GM12891 (cell line): ENCODE results near the gene PTPN13.

Source experiments
- POLR2A ChIP-seq: IDR thresholded peaks from 2 replicates; pipeline ENCODE4 v1.6.1; 2011; ENCODE audit warnings: low read depth, low read length, control low read depth
- POLR2AphosphoS5 ChIP-seq: IDR thresholded peaks from 2 replicates; pipeline ENCODE4 v1.6.1; 2011; ENCODE audit warnings: low read depth, low read length, control low read depth
- POU2F2 ChIP-seq: IDR thresholded peaks from 2 replicates; pipeline ENCODE4 v1.6.1; 2011; ENCODE audit warnings: low read depth, mild to moderate bottlenecking, control low read depth, low read length, moderate library complexity
- SPI1 ChIP-seq: IDR thresholded peaks from 2 replicates; pipeline ENCODE4 v1.6.1; 2011; ENCODE audit warnings: low read depth, low read length, control low read depth
- TAF1 ChIP-seq: IDR thresholded peaks from 2 replicates; pipeline ENCODE4 v1.6.1; 2011; ENCODE audit warnings: low read depth, low read length, control low read depth

DNA sequence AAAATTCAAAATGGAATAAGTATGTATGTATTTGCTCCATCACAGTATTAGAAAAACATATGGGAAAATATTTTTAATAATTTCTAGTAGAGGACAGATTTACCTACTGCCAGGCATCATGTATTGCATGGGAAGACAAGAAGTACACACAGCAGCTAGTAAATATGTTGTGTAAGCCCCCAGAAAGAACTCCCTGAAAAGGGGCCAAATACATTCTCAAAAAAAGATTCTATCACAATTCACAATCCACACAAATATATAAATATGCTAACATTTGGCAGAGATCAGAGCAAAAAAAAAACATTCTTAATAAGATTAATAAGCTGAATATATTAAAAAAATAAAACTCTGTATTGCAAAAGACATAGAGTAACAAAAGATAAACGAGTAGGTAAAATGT, 227.0 kb downstream of the PTPN13 start:
- TF ChIP-seq TAF1 (no peak), POLR2A (no peak), SPI1 (no peak), POLR2AphosphoS5 (no peak), POU2F2 (no peak)
